Right cardiac atrium (tissue), 5 donors: Measurements from ENCODE around the gene TMED6. TPM values are rescaled to one million over a fixed set of nuclear protein-coding genes. Genes with fewer than 3 reads are reported as not detected.
"Not testable (repeated sequence)": the region's sequence is repeated elsewhere in the genome, so short reads cannot be mapped to it uniquely, and the experiment has no call there.

Experiments used
- ATAC-seq, 2 donors: fragments of 200-7000 bp; cut with Tn5 transposase; one replicate each; pipeline versions ENCODE4 v1.8.0 to v1.9.1; 2020; ENCODE audit warnings: moderate library complexity in 2 of 2, mild to moderate bottlenecking in 1 of 2
- DNase-seq, 3 donors: peaks; one replicate each; pipeline ENCODE4 v3.0.0-alpha.2; 2020
- H3K27ac ChIP-seq: one replicate; pipeline ENCODE4 v1.5.1; 2013; ENCODE audit warnings: mild to moderate bottlenecking, low read length, control low read depth, moderate library complexity
- H3K27me3 ChIP-seq: one replicate; pipeline ENCODE4 v1.6.1; 2013; ENCODE audit not compliant: control insufficient read depth, insufficient read depth
- H3K4me1 ChIP-seq: one replicate; pipeline ENCODE4 v1.6.1; 2013; ENCODE audit warnings: low read length; ENCODE audit not compliant: control insufficient read depth, insufficient read depth
- H3K4me3 ChIP-seq: one replicate; pipeline ENCODE4 v1.5.1; 2013; ENCODE audit warnings: low read length, control low read depth
- H3K9me3 ChIP-seq: one replicate; pipeline ENCODE4 v1.6.1; 2013; ENCODE audit warnings: low read length; ENCODE audit not compliant: control insufficient read depth
- WGBS: extraction: QIAGEN DNeasy Blood & Tissue Kit; methylation state at CpG from one replicate; pipeline ENCODE4 v1.1.7; 2013; 5-methylcytosine and 5-hydroxymethylcytosine counted together
- intact Hi-C, 4 donors: fragments of 100-400 bp; cut with DNase I; formaldehyde crosslinking; loops; one replicate each; pipeline versions ENCODE4 v1.11.0 to v1.14.0; 2022 to 2023
- polyA plus RNA-seq: library from polyadenylated mRNA; stranded (reverse); fragments of 200-250 nt; gene quantifications from one replicate; pipeline ENCODE4 v1.2.3, GENCODE V29; 2013
- total RNA-seq, 4 donors: library from RNA; stranded (reverse); fragmentation: NEBNext Ultra II Directional; extraction: Animal tissue kit (Norgen Biotek cat#: 25700); gene quantifications; one replicate each; pipeline ENCODE4 v1.2.1, GENCODE V29; 2021
- donor health status: healthy with polysubstance abuse.
- donor health status: DM: no; HTN: yes; CAD: no.
- donor health status: DM: no; HTN: no; CAD: no.
- donor health status: DM: no; HTN: yes; CAD: no; lungs with severe emphysema.
- donor health status: DM: yes; HTN: yes; CAD: no.

The TMED6 gene
- total and polyA plus RNA-seq, 5 donors: 0.49 to 0.76 TPM; not detected in 3

GRCh38 chr16:69360070-69360469 lies 8.5 kb upstream of the TMED6 start:
- H3K9me3 ChIP-seq, DNase-seq, H3K4me1 ChIP-seq, H3K27ac ChIP-seq, intact Hi-C loops, H3K27me3 ChIP-seq, ATAC-seq, H3K4me3 ChIP-seq: not testable (repeated sequence)
- 97% methylated on average over 9 of the region's 9 CpGs for WGBS

DNA sequence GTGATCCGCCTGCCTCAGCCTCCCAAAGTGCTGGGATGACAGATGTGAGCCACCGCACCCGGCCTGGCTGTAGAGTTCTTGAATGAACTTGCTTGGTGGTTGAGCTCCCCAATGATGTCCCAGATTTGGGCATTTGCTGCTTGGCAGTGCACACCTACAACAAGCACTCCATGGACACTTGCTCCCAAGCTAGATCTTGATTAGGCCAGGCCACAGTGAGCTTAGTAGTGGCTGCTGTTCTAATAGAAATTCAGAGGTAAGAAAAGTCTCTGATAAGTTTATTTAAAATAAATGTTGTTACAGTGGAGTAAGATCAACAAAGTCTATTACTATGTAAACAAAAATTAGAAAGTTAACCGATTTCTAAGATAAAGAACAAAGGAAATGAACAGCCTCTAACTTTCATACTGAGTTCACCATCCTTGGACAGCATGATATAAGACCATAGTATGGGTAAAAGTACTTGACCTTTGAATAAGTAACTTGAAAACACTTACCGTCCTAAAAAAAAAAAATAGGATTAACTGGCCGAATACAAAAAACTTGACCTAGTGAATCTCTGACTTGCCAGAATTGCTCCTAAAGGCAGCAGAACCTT lies 951 bp downstream of the TMED6 start:
- H3K27me3 ChIP-seq: no peaks in the 10 kb centered on the region
- DNase-seq: no peak
- WGBS: 80% methylated on average over 6 of the region's 6 CpGs
- no peak overlapping the region for H3K4me3 ChIP-seq
- no peak for ATAC-seq
- H3K27ac ChIP-seq: no peak overlapping the region
- H3K4me1 ChIP-seq: no peaks in the 10 kb centered on the region
- H3K9me3 ChIP-seq: no peaks in the 10 kb centered on the region
- intact Hi-C loops: no loop called here

GRCh38 chr16:69349536-69349935 lies 2.0 kb downstream of the TMED6 start:
- no peak for DNase-seq
- intact Hi-C loops: no loop called here
- Histone ChIP-seq H3K9me3 (no peaks in the 10 kb centered on the region), H3K4me3 (no peak overlapping the region), H3K27me3 (no peaks in the 10 kb centered on the region), H3K4me1 (no peaks in the 10 kb centered on the region), H3K27ac (no peak overlapping the region)
- 81% methylated on average over 10 of the region's 10 CpGs for WGBS
- no peak for ATAC-seq

DNA sequence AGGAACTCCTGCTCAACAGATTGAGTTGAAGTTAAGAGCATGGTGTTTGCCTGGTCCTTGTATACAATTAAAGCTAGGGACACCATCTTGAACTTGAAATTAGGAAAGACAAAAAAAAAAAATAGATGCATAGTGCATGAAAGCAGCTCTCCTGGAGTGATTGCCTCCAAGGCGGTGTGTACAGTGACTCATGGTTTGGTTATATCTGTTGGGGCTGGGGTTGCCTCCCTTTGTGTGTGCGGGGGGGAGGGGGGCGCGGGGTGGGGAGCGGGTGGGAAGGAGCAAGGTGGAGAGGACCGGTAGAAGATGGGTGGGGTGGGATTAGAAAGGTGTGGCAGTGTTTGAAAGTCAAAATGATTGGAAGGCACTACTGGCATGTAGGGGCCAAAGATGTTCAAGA lies 3.4 kb downstream of the TMED6 start:
- Histone ChIP-seq H3K27me3 (no peaks in the 10 kb centered on the region), H3K9me3 (no peaks in the 10 kb centered on the region), H3K4me3 (no peak overlapping the region), H3K27ac (no peak overlapping the region), H3K4me1 (no peaks in the 10 kb centered on the region)
- DNase-seq (no peak), ATAC-seq (no peak)
- 97% methylated on average over 6 of the region's 6 CpGs for WGBS
- intact Hi-C loops: no loop called here

DNA sequence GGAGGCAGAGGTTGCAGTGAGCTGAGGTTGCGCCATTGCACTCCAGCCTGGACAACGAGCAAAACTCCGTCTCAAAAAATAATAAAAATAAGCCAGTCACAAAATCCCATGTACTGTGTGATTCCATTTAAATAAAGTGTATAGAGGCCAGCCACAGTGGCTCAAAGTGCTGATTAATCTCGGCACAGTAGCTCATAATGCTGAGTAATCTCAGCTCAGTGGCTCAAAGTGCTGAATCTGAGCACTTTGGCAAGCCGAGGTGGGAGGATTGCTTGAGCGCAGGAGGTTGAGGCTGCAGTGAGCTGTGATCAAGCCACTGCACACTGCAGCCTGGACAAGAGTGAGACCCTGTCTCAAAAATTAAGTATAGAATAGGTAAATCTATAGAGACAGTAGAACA lies 4.9 kb downstream of the TMED6 start:
- intact Hi-C loops: no loop called here
- no peaks in the 10 kb centered on the region for H3K27me3 ChIP-seq
- no peak overlapping the region for H3K27ac ChIP-seq
- 87% methylated on average over 6 of the region's 6 CpGs for whole genome bisulfite sequencing
- DNase-seq (no peak), ATAC-seq (no peak)
- H3K9me3 ChIP-seq: no peaks in the 10 kb centered on the region
- H3K4me3 ChIP-seq: no peak overlapping the region
- no peaks in the 10 kb centered on the region for H3K4me1 ChIP-seq

- Histone ChIP-seq H3K4me3 (no peak overlapping the region), H3K4me1 (no peaks in the 10 kb centered on the region), H3K27ac (no peak overlapping the region), H3K27me3 (no peaks in the 10 kb centered on the region), H3K9me3 (no peaks in the 10 kb centered on the region)
- no peak for DNase-seq
- WGBS: 75% methylated on average over 4 of the region's 4 CpGs
- ATAC-seq: no peak
- intact Hi-C loops: no loop called here
Observed at GRCh38 chr16:69345923-69346322, 5.7 kb downstream of the TMED6 start.

- ATAC-seq (no peak), DNase-seq (no peak)
- Histone ChIP-seq H3K9me3 (no peaks in the 10 kb centered on the region), H3K27me3 (no peaks in the 10 kb centered on the region), H3K4me1 (no peaks in the 10 kb centered on the region), H3K4me3 (no peak overlapping the region), H3K27ac (no peak overlapping the region)
- intact Hi-C loops: no loop called here
- WGBS: 96% methylated on average over 5 of the region's 5 CpGs
Observed at GRCh38 chr16:69344171-69344570, 7.4 kb downstream of the TMED6 start.

DNA sequence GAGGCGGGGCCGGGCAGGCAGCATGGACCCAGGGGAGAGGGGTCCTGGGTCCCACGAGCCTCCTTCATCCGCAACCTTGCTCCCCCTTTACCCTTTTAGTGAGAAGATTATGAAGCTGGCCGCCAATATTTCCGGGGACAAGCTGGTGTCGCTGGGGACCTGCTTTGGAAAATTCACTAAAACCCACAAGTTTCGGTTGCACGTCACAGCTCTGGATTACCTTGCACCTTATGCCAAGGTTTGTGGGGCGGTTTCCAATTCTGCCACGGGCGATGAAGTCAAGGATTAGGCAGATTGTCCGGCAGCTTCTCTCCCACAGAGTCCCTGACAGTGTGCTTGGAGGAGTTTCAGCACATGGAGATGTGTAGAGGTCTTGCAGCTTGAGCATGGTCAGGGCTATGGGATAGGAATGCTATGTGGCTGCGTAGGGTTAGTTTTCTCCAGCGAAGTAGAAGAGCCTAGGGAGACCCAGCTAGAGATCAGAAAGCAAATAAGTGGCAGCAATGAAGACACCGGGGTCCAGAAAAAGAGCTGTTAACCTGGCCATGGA lies 11.4 kb downstream of the TMED6 start:
- ATAC-seq: no peak

GRCh38 chr16:69339289-69340094 lies 12.1 kb downstream of the TMED6 start, which contains the start of the genes COG8 and NIP7:
COG8 (minus strand) TSS chr16:69339564; CDS start chr16:69339552, 12 bp downstream.
NIP7 (plus strand) TSS chr16:69339772; CDS start chr16:69339830, 58 bp downstream.
- DNase-seq (peak; percentile 95 to 98 (median 96)), ATAC-seq (peak; percentile 99)
- under 1% methylated on average over 77 of the region's 77 CpGs for WGBS
- intact Hi-C loops: no loop called here
- Histone ChIP-seq H3K9me3 (no peaks in the 10 kb centered on the region), H3K4me1 (peaks cover 2% of the 10 kb centered on the region), H3K4me3 (peak within 1 kb of the TSS; percentile 70), H3K27me3 (no peaks in the 10 kb centered on the region), H3K27ac (peak within 1 kb of the TSS; percentile 72)

More for the DNA sequence above, 11.4 kb downstream of the TMED6 start:
- intact Hi-C loops: no loop called here
- 7% methylated on average over 16 of the region's 16 CpGs for WGBS
- Histone ChIP-seq H3K27me3 (no peaks in the 10 kb centered on the region), H3K4me1 (peaks cover 2% of the 10 kb centered on the region), H3K4me3 (peak overlapping the region; percentile 70), H3K27ac (peak overlapping the region; percentile 72), H3K9me3 (no peaks in the 10 kb centered on the region)
- peak in 1 of 3 donors; percentile 19 for DNase-seq

DNA sequence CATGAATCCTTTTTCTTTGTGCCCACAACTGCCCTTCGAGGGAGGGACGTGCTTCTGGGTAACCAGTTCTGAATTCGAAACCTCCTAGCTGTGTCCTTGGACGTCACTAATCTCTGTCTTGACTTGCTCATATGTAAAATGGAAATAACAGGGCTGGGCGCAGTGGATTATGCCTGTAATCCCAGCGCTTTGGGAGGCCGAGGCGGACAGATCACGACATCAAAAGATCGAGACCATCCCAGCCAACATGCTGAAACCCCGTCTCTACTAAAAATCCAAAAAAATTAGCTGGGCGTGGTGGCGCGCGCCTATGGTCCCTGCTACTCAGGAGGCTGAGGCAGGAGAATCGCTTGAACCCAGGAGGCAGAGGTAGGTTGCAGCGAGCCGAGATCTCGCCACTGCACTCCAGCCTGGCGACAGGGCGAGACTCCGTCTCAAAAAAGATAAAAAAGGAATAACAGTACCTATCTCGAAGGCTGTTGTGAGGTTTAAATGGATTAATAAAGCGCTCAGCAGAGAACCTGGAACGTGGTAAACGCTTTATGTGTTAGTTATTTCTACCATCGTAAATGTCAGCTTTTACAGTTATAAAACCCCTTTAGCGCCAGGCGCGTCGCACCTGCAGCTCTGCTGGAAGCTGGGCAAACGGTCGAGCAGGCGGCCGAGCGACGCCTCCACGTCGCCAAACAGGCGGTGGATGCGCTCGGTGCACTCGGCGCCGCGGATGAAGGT lies 12.9 kb downstream of the TMED6 start:
- Histone ChIP-seq H3K27ac (peak overlapping the region; percentile 58), H3K27me3 (no peaks in the 10 kb centered on the region), H3K9me3 (no peaks in the 10 kb centered on the region), H3K4me1 (peaks cover 2% of the 10 kb centered on the region), H3K4me3 (peak overlapping the region; percentile 70)
- intact Hi-C loops: no loop called here
- ATAC-seq (no peak), DNase-seq (peak in 2 of 3 donors; percentile 52 to 58)
- WGBS: 19% methylated on average over 46 of the region's 46 CpGs

- Histone ChIP-seq H3K4me3 (no peak overlapping the region), H3K27me3 (no peaks in the 10 kb centered on the region), H3K4me1 (peaks cover 2% of the 10 kb centered on the region), H3K27ac (no peak overlapping the region), H3K9me3 (no peaks in the 10 kb centered on the region)
- DNase-seq (no peak), ATAC-seq (no peak)
- intact Hi-C loops: no loop called here
- 93% methylated on average over 9 of the region's 9 CpGs for WGBS
Observed at GRCh38 chr16:69334696-69335095, 16.9 kb downstream of the TMED6 start.
